ENCODE measurements around the gene ADAM19.

- TF ChIP-seq CTCF (IDR thresholded peaks at IDR 0.05): no peak
- TF ChIP-seq POLR2A (IDR thresholded peaks at IDR 0.05): no peak
Measured at GRCh38 chr5:157463621-157464518, 111.7 kb downstream of the ADAM19 start.
